NCI-H2171 treated with DMSO at 0.1 percent for 48 hours (cell line): ENCODE results near the gene MIB1.
"Not testable (repeated sequence)": the region's sequence is repeated elsewhere in the genome, so short reads cannot be mapped to it uniquely, and the experiment has no call there.

Experiments used
- DNase-seq: peaks from one replicate; lab custom pipeline; 2025; lab: John Stamatoyannopoulos, UW

MIB1 gene

DNA sequence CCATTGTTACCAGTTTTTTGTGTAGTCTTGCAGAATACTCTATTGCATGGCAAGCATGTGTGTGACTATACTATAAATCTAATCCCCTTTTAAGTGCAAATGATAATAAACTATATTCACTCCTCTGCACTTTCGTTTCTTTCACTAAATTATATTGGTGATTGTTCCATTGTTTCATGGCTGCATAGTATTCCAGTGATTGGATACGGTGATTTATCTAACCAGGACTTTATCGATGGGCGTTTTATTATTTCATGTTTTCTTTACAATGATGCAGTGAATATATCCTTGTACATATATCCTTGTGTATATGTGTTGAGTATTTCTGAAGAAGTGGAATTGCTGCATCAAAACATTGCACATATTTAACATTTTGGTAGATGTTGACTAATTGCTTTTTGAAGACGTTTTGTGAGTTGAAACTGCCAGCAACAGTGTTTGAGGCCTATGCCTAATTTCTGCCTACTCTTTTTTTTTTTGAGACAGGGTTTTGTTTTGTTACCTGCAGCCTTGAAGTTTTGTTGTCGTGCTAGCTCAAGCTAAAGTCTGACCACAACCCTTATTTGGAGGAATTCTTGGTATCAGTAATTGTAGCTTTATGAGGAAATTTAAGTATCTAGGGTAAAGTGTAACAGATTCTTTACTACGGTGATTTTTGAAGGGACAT lies 2.7 kb downstream of the MIB1 start:
- no peak for DNase-seq

DNA sequence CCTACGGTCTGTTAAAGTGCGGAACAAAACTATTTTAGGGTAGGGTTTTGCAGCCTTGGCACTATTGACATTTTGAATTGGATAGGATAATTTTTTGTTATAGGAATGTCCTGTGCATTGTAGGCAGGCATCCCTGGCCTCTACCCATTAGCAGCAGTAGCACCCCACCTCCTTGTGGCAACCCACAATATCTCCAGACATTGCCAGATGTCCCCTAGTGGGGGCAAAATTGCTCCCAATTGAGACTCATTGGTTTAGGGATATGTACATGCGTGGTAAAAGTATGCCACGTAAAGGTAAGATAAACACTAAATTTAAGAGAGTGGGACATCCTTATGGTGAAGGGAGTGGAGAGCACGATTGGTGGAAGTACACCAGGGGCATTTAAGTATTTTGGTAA lies 4.6 kb downstream of the MIB1 start:
- DNase-seq: no peak

DNA sequence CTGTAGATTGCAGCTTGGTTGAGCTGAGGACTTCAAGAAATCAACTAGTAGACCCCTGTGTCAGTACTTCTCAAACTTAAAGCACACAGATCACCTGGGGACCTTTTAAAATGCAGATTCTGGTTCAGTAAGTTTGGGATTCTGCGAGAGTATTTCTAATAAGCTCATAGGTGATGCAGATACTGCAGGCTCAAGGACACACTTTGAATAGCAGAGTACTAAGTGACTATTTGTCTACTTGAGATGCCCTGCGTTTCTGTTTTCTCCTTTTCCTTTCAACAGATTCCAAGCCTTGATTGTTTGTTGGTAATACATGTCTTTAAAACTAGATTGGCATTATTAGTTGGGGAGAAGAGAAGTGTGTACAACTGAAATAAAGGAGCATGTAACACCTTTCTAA lies 6.7 kb downstream of the MIB1 start:
- DNase-seq: no peak

DNA sequence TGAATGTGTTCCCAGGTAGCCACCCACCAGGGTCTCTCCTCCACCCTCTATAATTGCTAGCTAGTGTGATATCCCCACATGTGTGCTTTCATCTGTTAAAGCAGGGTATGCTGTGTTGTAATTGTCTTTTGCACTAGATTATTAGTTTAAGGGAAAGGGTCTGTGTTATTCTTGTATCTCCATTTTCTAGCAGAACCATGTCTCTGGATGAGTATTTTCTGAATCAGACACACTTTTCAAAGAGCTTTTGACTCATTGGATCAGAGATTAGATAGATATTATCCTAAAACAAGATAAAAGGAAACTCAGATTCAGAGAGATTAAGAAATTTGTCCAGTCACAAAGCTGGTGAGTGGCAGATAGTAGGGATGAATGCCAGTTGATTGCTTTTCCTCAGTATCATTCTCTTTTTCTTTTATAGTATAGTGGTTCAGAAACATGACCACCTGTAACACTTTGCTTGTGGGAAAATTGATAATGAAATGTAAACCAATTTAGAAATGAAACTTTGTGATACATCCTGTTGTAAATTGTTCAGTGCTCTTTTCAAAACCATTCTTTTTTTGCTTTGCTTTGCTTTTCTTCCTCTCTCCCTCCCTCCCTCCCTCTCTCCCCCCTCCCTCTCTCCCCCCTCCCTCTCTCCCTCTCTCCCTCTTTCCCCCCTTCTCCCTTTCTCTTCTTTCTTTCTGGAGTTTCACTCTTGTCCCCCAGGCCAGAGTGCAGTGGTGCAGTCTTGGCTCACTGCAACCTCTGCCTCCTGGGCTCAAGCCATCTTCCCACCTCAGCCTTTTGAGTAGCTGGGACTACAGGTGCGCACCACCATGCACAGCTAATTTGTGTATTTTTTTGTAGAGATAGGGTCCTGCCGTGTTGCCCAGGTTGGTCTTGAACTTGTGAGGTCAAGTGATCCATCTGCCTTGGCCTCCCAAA lies 7.4 kb downstream of the MIB1 start:
- DNase-seq: no peak

DNA sequence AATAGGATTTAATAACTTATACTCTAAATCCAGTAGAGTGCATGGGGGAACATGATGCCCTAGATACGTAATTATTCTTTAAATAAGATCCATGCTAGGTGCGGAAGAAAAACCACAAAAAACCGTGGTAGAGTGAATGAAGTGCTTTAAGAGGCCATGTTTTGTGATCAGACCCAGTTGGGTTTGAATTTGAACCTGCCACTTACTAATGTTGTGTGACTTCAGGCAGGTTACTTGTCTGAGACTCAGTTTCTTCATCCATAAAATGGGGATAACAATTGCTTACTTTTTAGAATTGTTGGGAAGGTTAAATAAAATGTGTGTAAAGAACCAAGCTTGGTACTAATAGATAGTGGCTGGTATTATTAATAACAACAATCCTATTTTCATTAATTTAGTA lies 17.2 kb downstream of the MIB1 start:
- DNase-seq: no peak

DNA sequence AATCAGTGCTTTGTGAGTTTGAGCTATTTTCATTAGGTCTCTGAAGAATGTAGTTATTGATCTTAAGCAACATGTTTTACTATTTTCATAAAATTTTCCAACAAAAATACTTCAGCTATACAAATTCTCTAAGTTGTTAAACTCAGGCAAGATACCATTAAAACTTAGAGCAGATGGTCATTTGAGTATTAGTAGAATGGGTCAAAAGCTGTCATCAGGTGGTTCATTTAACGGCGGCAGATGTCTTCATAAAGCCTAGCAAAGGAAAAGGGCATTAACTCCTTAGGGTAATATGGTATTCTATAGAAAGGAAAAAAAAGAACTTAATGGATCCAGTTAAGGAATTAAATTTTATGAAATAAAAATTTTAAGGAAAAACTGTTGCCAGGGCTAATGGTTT lies 19.2 kb downstream of the MIB1 start:
- DNase-seq: peak; percentile 66

DNA sequence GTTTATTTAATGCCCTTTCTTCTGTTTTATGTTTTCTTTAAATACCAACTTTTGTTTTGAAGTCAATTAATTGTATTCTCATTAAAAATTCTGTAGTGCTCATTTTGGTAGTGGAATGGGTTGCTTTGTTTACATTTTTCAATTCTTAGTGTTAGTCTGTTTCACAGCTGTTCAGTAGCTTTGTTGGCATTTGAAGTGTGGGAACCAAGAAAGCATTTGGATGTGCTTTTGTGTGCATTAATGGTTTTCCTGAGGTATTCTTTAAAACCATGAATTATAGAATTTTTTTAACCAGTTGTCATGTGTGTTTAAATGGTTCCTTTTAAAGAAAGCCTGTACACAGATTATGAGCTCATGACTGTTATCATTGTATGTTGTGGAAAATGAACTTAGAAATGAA lies 19.7 kb downstream of the MIB1 start:
- peak; percentile 32 for DNase-seq

DNA sequence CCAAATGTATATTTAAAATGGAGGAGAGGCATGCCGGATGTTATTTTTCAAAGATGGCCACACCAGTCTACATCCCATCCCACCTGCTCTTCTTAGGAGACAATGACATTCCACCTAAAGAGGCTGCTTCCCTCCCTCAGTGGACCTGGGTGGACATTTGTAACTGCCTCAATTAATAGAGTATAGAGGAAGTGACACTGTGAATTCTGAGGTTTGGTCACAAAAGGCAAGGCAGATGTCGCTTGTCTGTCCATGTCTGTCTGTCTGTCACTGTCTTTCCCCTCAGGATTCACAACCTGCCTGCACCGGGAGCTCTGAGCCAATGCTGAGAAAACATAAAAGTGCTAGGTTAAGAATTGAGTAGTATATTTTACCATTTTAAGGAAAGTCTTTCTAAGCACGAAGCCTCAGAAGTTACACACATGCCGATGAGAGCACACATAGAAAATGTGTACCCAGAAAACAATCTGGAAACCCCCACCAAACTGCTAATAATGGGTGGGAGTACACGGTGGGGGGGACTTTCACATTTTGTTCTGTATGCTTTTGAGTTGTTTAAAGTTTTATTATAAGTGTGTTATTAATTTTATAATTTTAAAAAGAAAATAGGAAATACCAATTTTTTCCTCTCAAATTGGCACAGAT lies 21.0 kb downstream of the MIB1 start:
- no peak for DNase-seq

DNA sequence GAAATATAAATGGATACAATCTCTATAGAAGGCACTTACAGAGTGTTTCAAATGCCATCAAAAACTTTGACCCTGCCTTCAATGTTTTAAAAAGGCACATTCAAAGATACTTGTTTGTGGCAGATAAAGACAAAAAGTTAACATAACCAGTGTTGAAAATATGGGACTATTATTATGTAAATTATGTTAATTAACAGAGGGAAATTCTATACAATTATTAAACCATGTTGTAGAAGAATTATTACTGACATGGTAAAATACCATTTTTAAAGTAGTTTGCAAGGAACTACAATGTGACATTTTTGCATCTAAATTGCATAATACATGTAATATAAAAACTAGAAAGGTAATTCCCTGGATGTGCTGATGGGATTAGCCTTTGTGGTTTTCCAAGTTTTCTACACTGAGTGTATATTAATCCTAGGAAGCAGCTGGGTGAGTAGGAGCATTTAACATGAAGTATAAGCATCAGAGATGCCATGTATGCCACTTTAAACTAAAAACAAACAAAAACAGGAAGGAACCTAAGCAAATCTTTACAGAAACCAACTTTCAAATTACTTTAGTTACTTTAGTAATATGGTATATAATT lies 21.7 kb downstream of the MIB1 start:
- DNase-seq: no peak

DNA sequence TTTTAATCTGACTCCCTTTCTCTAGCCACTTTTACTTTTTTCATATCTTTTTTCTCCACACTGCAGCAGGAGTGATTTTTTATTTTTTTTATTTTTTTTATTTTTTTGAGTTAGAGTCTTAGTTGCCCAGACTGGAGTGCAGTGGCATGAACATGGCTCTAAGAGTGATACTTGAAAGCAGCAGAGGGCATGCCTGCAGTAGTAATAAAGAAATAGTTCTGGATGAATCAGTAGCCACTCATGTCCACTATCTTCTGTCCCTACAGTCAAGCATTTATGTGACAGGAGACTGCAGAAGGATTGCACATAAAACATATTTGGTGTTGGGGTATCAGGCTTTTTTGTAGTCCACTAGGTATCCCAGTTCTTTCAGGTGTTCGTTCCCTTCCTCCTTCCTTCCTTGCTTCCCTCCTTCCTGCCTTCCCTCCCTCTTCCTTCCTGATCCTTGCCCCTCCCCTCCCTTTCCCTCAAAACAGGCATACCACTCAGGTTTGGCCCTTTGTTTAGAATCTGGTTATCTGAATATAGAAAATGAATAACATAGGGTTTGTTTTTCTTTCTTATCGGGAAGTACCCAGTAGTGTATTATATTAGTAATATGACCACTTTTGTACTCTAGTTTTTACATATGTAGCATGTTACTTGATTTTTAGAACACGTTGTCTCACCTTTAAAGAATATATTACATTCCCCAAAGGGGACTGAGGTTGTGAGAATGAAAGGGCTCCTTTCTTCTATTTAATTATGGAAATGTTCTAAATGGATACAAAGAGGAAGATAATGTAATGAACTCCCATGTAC lies 23.5 kb downstream of the MIB1 start:
- DNase-seq: no peak

DNA sequence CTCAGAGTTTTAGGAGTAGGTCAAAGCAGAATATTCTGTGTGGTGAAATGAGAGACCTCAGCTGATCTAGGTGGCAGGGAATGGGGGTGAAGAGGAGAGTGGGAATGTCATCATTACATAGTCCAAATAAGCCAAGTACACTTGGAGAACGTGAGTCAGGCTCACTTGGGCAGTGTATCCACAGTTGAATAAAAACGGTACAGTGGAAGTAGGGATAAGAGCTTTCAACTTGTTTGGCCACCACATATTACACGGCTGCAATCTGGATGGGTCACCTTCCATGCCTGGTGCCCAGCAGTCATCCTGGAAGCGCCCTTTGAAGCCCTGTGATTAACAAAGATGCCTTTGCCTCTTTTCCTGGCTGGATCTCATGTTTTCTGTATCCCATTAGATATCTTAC lies 28.6 kb downstream of the MIB1 start:
- DNase-seq: no peak

DNA sequence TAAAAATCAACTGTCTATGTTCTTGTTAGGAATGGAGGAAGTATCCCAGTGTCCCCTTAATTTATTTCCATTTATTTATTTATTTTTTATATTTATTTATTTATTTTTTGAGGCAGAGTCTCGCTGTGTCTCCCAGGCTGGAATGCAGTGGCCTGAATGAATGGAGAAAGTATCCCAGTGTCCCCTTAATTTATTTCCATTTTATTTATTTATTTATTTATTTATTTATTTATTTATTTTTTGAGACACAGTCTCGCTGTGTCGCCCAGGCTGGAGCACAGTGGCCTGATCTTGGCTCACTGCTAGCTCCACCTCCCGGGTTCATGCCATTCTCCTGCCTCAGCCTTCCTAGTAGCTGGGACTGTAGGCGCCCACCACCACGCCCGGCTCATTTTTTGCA lies 34.1 kb downstream of the MIB1 start:
- DNase-seq: no peak

DNA sequence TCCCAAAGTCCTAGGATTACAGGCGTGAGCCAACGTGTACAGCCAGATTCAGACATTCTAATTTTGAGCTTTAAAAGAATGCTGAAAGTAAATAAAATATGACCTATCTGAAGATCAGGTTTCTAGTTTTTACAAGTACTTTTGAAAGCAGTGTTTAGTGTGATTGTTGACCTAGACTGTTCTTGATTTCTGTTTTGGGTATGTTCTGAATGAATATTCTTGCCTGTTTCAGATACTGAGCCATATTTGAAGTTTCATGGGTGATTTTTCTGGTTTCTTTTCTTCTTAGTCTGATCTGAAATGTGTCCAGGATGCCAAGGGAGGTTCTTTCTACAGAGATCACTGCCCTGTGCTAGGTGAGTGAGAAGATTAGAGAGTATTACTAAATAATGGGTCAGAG lies 37.2 kb downstream of the MIB1 start:
- DNase-seq: no peak

DNA sequence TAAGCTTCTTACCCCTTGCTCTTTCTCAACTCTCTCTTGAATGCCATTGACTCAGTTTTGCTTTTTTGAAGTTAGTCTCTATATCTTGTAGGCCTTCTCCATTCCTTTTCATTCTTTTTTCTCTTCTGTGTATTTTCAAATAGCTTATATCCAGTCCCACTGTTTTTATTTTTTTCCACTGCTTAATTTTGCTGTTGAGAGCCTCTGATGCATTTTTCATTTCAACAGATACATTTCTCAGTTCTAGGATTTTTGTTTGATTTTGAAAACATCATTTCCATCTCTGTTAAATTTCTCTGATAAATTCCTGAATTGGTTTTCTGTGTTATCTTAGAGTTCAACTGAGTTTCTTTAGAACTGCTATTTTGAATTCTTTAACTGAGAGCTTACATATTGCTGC lies 45.9 kb downstream of the MIB1 start:
- DNase-seq: no peak

DNA sequence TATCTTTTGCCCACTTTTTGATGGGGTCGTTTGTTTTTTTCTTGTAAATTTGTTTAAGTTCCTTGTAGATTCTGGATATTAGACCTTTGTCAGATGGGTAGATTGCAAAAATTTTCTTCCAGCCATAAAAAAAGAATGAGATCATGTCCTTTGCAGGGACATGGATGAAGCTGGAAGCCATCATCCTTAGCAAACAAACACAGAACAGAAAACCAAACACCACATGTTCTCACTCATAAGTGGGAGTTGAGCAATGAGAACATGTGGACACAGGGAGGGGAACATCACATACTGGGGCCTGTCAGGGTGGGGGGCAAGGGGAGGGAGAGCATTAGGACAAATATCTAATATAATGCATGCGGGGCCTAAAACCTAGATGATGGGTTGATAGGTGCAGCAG lies 55.5 kb downstream of the MIB1 start:
- not testable (repeated sequence) for DNase-seq

DNA sequence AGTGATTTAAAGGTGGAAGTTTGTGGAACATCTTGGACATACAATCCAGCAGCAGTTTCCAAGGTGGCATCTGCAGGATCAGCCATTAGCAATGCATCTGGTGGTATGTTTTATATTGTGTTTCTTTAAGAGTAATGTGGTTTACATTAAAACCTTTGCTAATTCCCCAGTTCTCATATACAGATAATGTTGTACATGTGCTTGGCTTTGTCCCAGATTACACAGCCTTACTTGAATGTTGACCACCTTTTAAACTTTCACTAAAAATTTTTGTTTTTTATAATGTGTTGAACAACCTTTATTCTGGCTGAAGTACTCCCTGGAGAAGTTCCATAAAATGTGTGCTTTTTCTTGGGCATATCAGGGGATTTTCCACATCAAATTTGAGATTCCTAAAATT lies 57.5 kb downstream of the MIB1 start:
- DNase-seq: no peak

DNA sequence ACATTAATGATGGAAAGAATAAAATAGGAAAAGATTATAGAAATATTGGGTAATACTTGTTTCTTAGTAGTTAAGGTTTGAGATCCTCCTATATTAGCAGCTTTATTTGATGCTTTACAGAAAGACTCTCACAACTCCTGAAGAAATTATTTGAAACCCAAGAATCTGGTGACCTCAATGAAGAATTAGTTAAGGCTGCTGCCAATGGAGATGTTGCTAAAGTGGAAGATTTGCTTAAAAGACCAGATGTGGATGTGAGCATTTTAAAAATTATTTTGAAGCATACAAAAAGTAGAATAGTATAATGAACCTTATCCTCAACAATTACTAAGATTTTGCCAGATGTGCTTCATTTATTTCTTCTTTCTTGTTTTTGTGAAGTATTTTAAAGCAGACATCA lies 59.1 kb downstream of the MIB1 start:
- no peak for DNase-seq

DNA sequence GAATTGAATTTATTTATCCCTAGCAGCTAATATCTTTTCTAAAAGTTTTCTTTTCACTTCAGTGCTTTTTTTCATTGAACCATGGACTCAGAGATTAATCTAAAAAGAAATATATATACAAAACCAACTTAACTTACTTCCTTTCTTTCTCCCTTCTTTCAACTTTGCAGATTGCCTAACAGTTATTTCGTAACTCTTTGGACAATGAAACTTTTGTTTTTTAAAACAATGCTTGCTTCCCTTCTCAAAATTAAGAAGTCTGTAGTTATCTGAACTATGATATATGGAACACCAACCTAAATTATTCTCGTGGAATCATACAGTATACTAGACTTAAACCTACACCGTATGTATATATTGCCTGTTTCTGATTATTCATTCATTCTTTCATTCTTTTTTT lies 62.9 kb downstream of the MIB1 start:
- no peak for DNase-seq

DNA sequence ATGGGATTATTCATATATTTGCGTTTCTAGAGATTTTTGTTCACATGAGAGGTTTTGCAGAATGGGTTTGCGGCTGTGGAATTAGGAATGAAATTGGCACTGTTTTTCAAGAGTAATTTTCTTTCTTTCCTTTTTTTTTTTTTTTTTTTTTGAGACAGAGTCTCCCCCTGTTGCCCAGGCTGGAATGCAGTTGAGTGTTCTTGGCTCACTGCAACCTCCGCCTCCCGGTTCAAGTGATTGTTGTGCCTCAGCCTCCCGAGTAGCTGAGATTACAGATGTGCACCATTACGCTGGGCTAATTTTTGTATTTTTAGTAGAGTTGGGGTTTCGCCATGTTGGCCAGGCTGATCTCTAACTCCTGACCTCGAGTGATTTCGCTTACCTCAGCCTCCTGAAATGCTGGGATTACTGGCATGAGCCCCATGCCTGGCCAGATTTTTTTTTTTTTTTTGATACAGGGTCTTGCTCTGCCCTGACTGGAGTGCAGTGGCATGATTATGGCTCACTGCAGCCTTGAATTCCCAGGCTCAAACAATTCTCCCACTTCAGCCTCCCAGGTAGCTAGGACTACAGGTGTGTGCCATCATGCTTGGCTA lies 65.3 kb downstream of the MIB1 start:
- DNase-seq: no peak

DNA sequence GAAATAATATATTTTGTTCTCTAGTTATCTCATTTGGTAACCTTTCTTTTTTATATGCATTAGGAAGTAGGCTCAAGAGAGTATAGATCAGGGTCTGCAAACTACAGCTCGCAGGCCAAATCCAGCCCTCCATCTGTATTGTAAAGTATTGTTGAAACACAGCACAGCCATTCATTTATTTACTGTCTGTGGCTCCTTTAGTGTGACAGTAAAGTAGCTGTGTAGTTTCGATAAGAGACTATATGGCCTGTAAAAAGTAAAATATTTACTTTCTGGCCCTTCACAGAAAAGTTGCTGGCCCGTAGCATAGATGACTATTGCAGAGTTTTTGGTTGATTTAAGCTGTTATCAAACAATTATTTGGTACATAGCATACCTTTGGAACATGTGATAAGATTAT lies 67.6 kb downstream of the MIB1 start:
- DNase-seq: no peak

DNA sequence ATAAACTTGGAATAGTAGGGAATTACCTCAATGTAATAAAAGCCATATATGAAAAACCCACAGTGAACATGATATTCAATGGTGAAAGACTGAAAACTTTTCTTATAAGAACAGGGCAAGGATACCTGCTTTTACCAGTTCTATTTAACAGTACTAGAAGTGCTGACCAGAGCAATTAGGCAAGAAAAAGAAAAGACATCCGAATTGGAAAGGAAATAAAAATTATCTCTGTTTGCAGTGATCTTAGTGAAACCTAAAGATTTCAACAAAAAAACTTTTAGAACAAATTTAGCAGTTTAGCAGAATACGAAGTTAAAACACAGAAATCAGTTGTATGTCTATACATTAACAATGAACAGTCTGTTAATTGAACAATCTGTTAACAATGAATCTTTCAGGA lies 69.1 kb downstream of the MIB1 start:
- no peak for DNase-seq

DNA sequence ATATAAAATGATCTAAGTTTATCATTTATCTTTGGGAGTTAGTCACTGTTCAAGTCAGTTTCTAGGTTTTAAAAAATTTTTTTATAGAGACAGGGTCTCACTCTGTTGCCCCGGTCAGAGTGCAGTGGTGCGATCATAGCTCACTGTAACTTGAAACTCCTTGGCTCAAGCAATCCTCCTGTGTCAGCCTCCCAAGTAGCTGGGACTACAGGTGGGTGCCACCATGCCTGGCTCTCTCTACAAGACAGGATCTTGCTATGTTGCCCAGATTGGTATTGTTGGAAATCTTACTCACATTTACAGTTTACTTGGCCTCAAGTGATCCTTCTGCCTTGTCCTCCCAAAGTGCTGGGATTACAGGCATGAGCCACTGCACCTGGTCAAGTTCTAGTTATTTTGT lies 74.5 kb downstream of the MIB1 start:
- DNase-seq: no peak
